ENCODE data around the gene PDSS2.

GRCh38 chr6:107214655-107215054 lies 244.7 kb downstream of the PDSS2 start:
- TF ChIP-seq CTCF (IDR thresholded peaks at IDR 0.05) (no peak), EP300 (IDR thresholded peaks at IDR 0.05) (no peak)

Measured in suprapubic skin (tissue), 3 donors.